Spleen (tissue), 7 donors: ENCODE data around the gene CACNA2D2.

Experiments used
- CTCF ChIP-seq, 11 experiments: fragments of 200-600 bp in 7 of 11; fragments of 450-650 bp in 4 of 11; sonication (generic) in 4 of 11; IDR thresholded peaks in 8 of 11; conservative IDR thresholded peaks in 3 of 11; 1 replicate in 7 of 11; 2 replicates in 4 of 11; pipeline versions ENCODE4 v1.4.0 to v1.8.0; 2016 to 2021; ENCODE audit warnings: antibody characterized with exemption in 11 of 11, inconsistent platforms in 4 of 11, mild to moderate bottlenecking in 1 of 11
- POLR2A ChIP-seq, 3 donors: fragments of 450-650 bp; IDR thresholded peaks; one replicate each; pipeline ENCODE4 v1.5.1; 2017; ENCODE audit warnings: antibody characterized with exemption in 3 of 3, mild to moderate bottlenecking in 1 of 3
- donor health status: DM: no; HTN: no; CAD: no; lungs with moderate emphysema.
- donor health status: DM: no; HTN: no; CAD: no.
- donor health status: DM: no; HTN: no; CAD: no.

GRCh38 chr3:50321336-50322114 lies 181.9 kb downstream of the CACNA2D2 start:
- TF ChIP-seq POLR2A (IDR thresholded peaks at IDR 0.05) (peak in 1 of 3 donors; percentile 5), CTCF (IDR thresholded peaks at IDR 0.05 in 8 of 11, conservative IDR thresholded peaks at IDR 0.05 in 3 of 11) (peak; percentile 27 to 85 (median 62))
